GM12801 (cell line): Measurements from ENCODE around the gene FYN.

ENCODE experiments used
- CTCF ChIP-seq: IDR thresholded peaks from one replicate; pipeline ENCODE4 v1.5.1; 2011; ENCODE audit warnings: control low read depth; ENCODE audit not compliant: insufficient read length; ENCODE audit errors: extremely low read depth

Gene FYN

GRCh38 chr6:111788379-111789276 is 84.6 kb downstream of the FYN start:
- no peak for TF ChIP-seq CTCF

GRCh38 chr6:111784433-111784832 is 88.8 kb downstream of the FYN start:
- no peak for TF ChIP-seq CTCF

GRCh38 chr6:111782887-111783466 is 90.3 kb downstream of the FYN start:
- no peak for TF ChIP-seq CTCF

- no peak for TF ChIP-seq CTCF
Observed at GRCh38 chr6:111782192-111782809, 91.0 kb downstream of the FYN start.

- no peak for TF ChIP-seq CTCF
Observed at GRCh38 chr6:111781041-111781708, 92.1 kb downstream of the FYN start.

GRCh38 chr6:111780393-111780792 is 92.9 kb downstream of the FYN start:
- no peak for TF ChIP-seq CTCF

GRCh38 chr6:111779660-111780059 is 93.6 kb downstream of the FYN start:
- TF ChIP-seq CTCF: no peak
